H9 (cell line): Measurements from ENCODE around the gene SEMA3A. TPM values are rescaled to one million over a fixed set of nuclear protein-coding genes. Genes with fewer than 3 reads are reported as not detected.

Source experiments
- DNase-seq: peaks from one replicate; pipeline ENCODE4 v3.0.0-alpha.2; 2017
- H2AFZ ChIP-seq: one replicate; pipeline ENCODE4 v1.6.1; 2013; ENCODE audit warnings: mild to moderate bottlenecking, low read length, control low read depth, moderate library complexity
- H2AK5ac ChIP-seq: 2 replicates; pipeline ENCODE4 v1.6.1; 2013; ENCODE audit warnings: low read length, control low read depth, mixed read lengths; ENCODE audit not compliant: insufficient read length
- H2BK120ac ChIP-seq: one replicate; pipeline ENCODE4 v1.6.1; 2013; ENCODE audit warnings: low read depth, mild to moderate bottlenecking, low read length, control low read depth, inconsistent platforms; ENCODE audit not compliant: poor library complexity, severe bottlenecking
- H2BK12ac ChIP-seq: 2 replicates; pipeline ENCODE4 v1.6.1; 2013; ENCODE audit warnings: low read length, control low read depth, mixed read lengths, low read depth; ENCODE audit not compliant: insufficient read length
- H2BK15ac ChIP-seq: 2 replicates; pipeline ENCODE4 v1.6.1; 2013; ENCODE audit warnings: low read depth, low read length, control low read depth
- H2BK20ac ChIP-seq: one replicate; pipeline ENCODE4 v1.6.1; 2013; ENCODE audit warnings: low read depth, mild to moderate bottlenecking, low read length, control low read depth, inconsistent platforms; ENCODE audit not compliant: poor library complexity, severe bottlenecking
- H2BK5ac ChIP-seq: 2 replicates; pipeline ENCODE4 v1.6.1; 2013; ENCODE audit warnings: low read length, control low read depth, mixed read lengths; ENCODE audit not compliant: insufficient read length
- H3K14ac ChIP-seq: 2 replicates; pipeline ENCODE4 v1.6.1; 2013; ENCODE audit warnings: low read length, control low read depth; ENCODE audit not compliant: insufficient read depth
- H3K18ac ChIP-seq: 2 replicates; pipeline ENCODE4 v1.6.1; 2013; ENCODE audit warnings: low read depth, mild to moderate bottlenecking, mixed read lengths, low read length, control low read depth; ENCODE audit not compliant: insufficient read length
- H3K23ac ChIP-seq: 2 replicates; pipeline ENCODE4 v1.6.1; 2013; ENCODE audit warnings: low read length, control low read depth, mixed read lengths, low read depth; ENCODE audit not compliant: insufficient read length
- H3K23me2 ChIP-seq: 2 replicates; pipeline ENCODE4 v1.6.1; 2013; ENCODE audit warnings: low read depth, mild to moderate bottlenecking, mixed read lengths, low read length, control low read depth; ENCODE audit not compliant: insufficient read length, poor library complexity, severe bottlenecking
- H3K27ac ChIP-seq: 2 replicates; pipeline ENCODE4 v1.5.1; 2013; ENCODE audit warnings: low read length, control low read depth, mixed read lengths, low read depth; ENCODE audit not compliant: insufficient read length
- H3K27me3 ChIP-seq: 2 replicates; pipeline ENCODE4 v1.6.1; 2013; ENCODE audit warnings: low read length, control low read depth, inconsistent platforms; ENCODE audit not compliant: insufficient read depth
- H3K4ac ChIP-seq: 2 replicates; pipeline ENCODE4 v1.6.1; 2013; ENCODE audit warnings: low read depth, mild to moderate bottlenecking, control low read depth, inconsistent platforms, low read length, moderate library complexity
- H3K4me1 ChIP-seq: 2 replicates; pipeline ENCODE4 v1.6.1; 2013; ENCODE audit warnings: low read length, control low read depth, inconsistent platforms; ENCODE audit not compliant: insufficient read depth
- H3K4me2 ChIP-seq: 2 replicates; pipeline ENCODE4 v1.6.1; 2013; ENCODE audit warnings: low read length, control low read depth, mixed read lengths; ENCODE audit not compliant: insufficient read length, insufficient read depth
- H3K56ac ChIP-seq: 2 replicates; pipeline ENCODE4 v1.6.1; 2013; ENCODE audit warnings: low read depth, mild to moderate bottlenecking, mixed read lengths, low read length, control low read depth; ENCODE audit not compliant: insufficient read length
- H3K79me1 ChIP-seq: 2 replicates; pipeline ENCODE4 v1.6.1; 2013; ENCODE audit warnings: low read depth, mild to moderate bottlenecking, moderate library complexity, low read length, control low read depth, inconsistent platforms; ENCODE audit not compliant: insufficient read depth, poor library complexity, severe bottlenecking
- H3K79me2 ChIP-seq: 2 replicates; pipeline ENCODE4 v1.6.1; 2013; ENCODE audit warnings: low read length, control low read depth, inconsistent platforms; ENCODE audit not compliant: insufficient read depth
- H3K9ac ChIP-seq: 2 replicates; pipeline ENCODE4 v1.6.1; 2013; ENCODE audit warnings: low read length, control low read depth, mixed read lengths; ENCODE audit not compliant: insufficient read length; ENCODE audit errors: extremely low read depth
- H3K9me3 ChIP-seq: one replicate; pipeline ENCODE4 v1.6.1; 2013; ENCODE audit warnings: low read depth, low read length, inconsistent platforms; ENCODE audit not compliant: control insufficient read depth
- H3T11ph ChIP-seq: one replicate; pipeline ENCODE4 v1.6.1; 2013; ENCODE audit warnings: mild to moderate bottlenecking, low read length, control low read depth, inconsistent platforms
- H4K20me1 ChIP-seq: one replicate; pipeline ENCODE4 v1.6.1; 2013; ENCODE audit not compliant: control insufficient read depth, insufficient read length, insufficient read depth
- H4K5ac ChIP-seq: 2 replicates; pipeline ENCODE4 v1.6.1; 2013; ENCODE audit warnings: low read depth, mild to moderate bottlenecking, mixed read lengths, low read length, control low read depth; ENCODE audit not compliant: insufficient read length
- H4K8ac ChIP-seq: replicated peaks from 2 replicates; pipeline ENCODE4 v1.6.1; 2013; ENCODE audit warnings: low read length, control low read depth, mixed read lengths, low read depth; ENCODE audit not compliant: insufficient read length
- H4K91ac ChIP-seq: 2 replicates; pipeline ENCODE4 v1.6.1; 2013; ENCODE audit warnings: low read depth, mild to moderate bottlenecking, moderate library complexity, mixed read lengths, low read length, control low read depth; ENCODE audit not compliant: insufficient read length
- H3K27ac Mint-ChIP-seq, 3 experiments: 2 replicates in 2 of 3; 3 replicates in 1 of 3; pipeline ENCODE4 v1.8.0; 2020 to 2021; ENCODE audit warnings: mixed read lengths in 3 of 3, mild to moderate bottlenecking in 1 of 3, moderate library complexity in 1 of 3
- H3K27me3 Mint-ChIP-seq: 2 replicates; pipeline ENCODE4 v1.8.0; 2021; ENCODE audit warnings: low read depth, mild to moderate bottlenecking, moderate library complexity, mixed read lengths
- H3K36me3 Mint-ChIP-seq, 3 experiments: 2 replicates in 2 of 3; 3 replicates in 1 of 3; pipeline ENCODE4 v1.8.0; 2020 to 2021; ENCODE audit warnings: low read depth in 3 of 3, mixed read lengths in 3 of 3; ENCODE audit not compliant: insufficient read depth in 1 of 3
- H3K4me1 Mint-ChIP-seq, 2 experiments: 2 replicates each; pipeline ENCODE4 v1.8.0; 2020; ENCODE audit warnings: mixed read lengths in 2 of 2
- H3K4me3 Mint-ChIP-seq, 2 experiments: 2 replicates in 1 of 2; 3 replicates in 1 of 2; pipeline ENCODE4 v1.8.0; 2020 to 2021; ENCODE audit warnings: mild to moderate bottlenecking in 2 of 2, mixed read lengths in 2 of 2, moderate library complexity in 1 of 2
- H3K9me3 Mint-ChIP-seq, 2 experiments: 2 replicates in 1 of 2; 3 replicates in 1 of 2; pipeline ENCODE4 v1.8.0; 2020; ENCODE audit warnings: mild to moderate bottlenecking in 2 of 2, mixed read lengths in 2 of 2, moderate library complexity in 1 of 2
- CTCF ChIP-seq: fragments of 200-600 bp; sonication (generic); conservative IDR thresholded peaks from 3 replicates; pipeline ENCODE4 v1.8.0; 2021; ENCODE audit warnings: antibody characterized with exemption, mild to moderate bottlenecking
- total RNA-seq: library from RNA; stranded (reverse); gene quantifications from 2 replicates; pipeline ENCODE4 v1.2.1, GENCODE V29; 2021

The SEMA3A gene
- total RNA-seq, 1 experiment from 2014 or later: 60.0 TPM

GRCh38 chr7:84049071-84049836 is 145.3 kb downstream of the SEMA3A start:
- H4K8ac ChIP-seq: no peak overlapping the region
- no peak overlapping the region for H3K4me2 ChIP-seq
- H3K18ac ChIP-seq: no peak overlapping the region
- H3K79me2 ChIP-seq: no peaks in the 10 kb centered on the region
- H3K23ac ChIP-seq: no peak overlapping the region
- H2BK20ac ChIP-seq: no peak overlapping the region
- H2BK12ac ChIP-seq: no peak overlapping the region
- H3K79me1 ChIP-seq: no peaks in the 10 kb centered on the region
- no peaks in the 10 kb centered on the region; a peak in 1 of 4 replicates for H3K4me1 Mint-ChIP-seq
- H4K20me1 ChIP-seq: no peaks in the 10 kb centered on the region
- H3K27ac Mint-ChIP-seq: no peak overlapping the region
- no peak overlapping the region for H3K14ac ChIP-seq
- H3K56ac ChIP-seq: no peak overlapping the region
- H3K4ac ChIP-seq: no peak overlapping the region
- H3T11ph ChIP-seq: no peak overlapping the region
- no peak overlapping the region for H3K27ac ChIP-seq
- no peak overlapping the region for H3K9ac ChIP-seq
- no peak overlapping the region for H2BK15ac ChIP-seq
- no peaks in the 10 kb centered on the region for H3K23me2 ChIP-seq
- no peak overlapping the region for H2AFZ ChIP-seq
- H3K27me3 Mint-ChIP-seq: no peaks in the 10 kb centered on the region
- H3K27me3 ChIP-seq: no peaks in the 10 kb centered on the region
- TF ChIP-seq CTCF: no peak
- no peak for DNase-seq
- peaks cover 4 to 26% (median 19%) of the 10 kb centered on the region in 3 experiments; a peak in 5 of 7 replicates for H3K36me3 Mint-ChIP-seq
- no peak overlapping the region for H4K5ac ChIP-seq
- H3K9me3 Mint-ChIP-seq: peaks cover 0 to 4% of the 10 kb centered on the region in 2 experiments; a peak in 3 of 5 replicates
- no peak overlapping the region for H2BK5ac ChIP-seq
- H2AK5ac ChIP-seq: no peak overlapping the region
- H3K9me3 ChIP-seq: no peaks in the 10 kb centered on the region
- H3K4me3 Mint-ChIP-seq: no peak overlapping the region
- H3K4me1 ChIP-seq: no peaks in the 10 kb centered on the region
- H2BK120ac ChIP-seq: no peak overlapping the region
- no peak overlapping the region for H4K91ac ChIP-seq
